ENCODE measurements around the gene RCOR1. TPM values are rescaled to one million over a fixed set of nuclear protein-coding genes. Genes with fewer than 3 reads are reported as not detected.
A peak's percentile ranks its signal among the peaks of the same experiment; 100 is the strongest.

RCOR1 gene
- total RNA-seq, 5 donors from 2014 or later (not counting 1 experiment from before 2014, with no cell fraction given) = 17.7 to 25.0 (median 18.7) TPM

GRCh38 chr14:102776761-102777710 is 184.6 kb downstream of the RCOR1 start, which contains the start of gene TRAF3:
Gene TRAF3 (plus strand): TSS chr14:102777449. CDS start chr14:102870202, 92,753 bp downstream.
- WGBS (ENCODE audit: insufficient coverage) = 12% methylated on average over 160 of the region's 163 CpGs
- H3K27ac Mint-ChIP-seq = peak within 1 kb of the TSS; percentile 93 to 94
- H3K4me3 ChIP-seq (ENCODE audit: control insufficient read depth in 1 of 2, extremely low read depth in 1 of 2, low read length in 1 of 2) = peak within 1 kb of the TSS; percentile 57 to 91
- H3K9me3 ChIP-seq = no peaks in the 10 kb centered on the region
- H3K4me1 Mint-ChIP-seq = peaks cover 45 to 60% (median 53%) of the 10 kb centered on the region in 3 donors
- H3K4me3 Mint-ChIP-seq = peak within 1 kb of the TSS; percentile 81 to 97 (median 86)
- H3K27me3 ChIP-seq (replicated peaks in 1 of 2; ENCODE audit: control insufficient read depth in 2 of 2, extremely low read depth in 1 of 2, insufficient read depth in 2 of 2, low read length in 1 of 2) = no peaks in the 10 kb centered on the region
- DNase-seq (peak; percentile 62 to 96 (median 87)), ATAC-seq (replicated peaks in 1 of 4) (peak; percentile 79 to 82 (median 80))
- no peaks in the 10 kb centered on the region for H3K9me3 Mint-ChIP-seq
- H3K27me3 Mint-ChIP-seq = no peaks in the 10 kb centered on the region
- POLR2A ChIA-PET = no interaction called here
- H3K36me3 Mint-ChIP-seq = peaks cover 10% of the 10 kb centered on the region
- peak within 1 kb of the TSS; percentile 94 for H3K27ac ChIP-seq (ENCODE audit: low read length)
- CTCF ChIA-PET = no interaction called here
- peaks cover 26 to 58% of the 10 kb centered on the region in 2 experiments for H3K4me1 ChIP-seq (ENCODE audit: control insufficient read depth in 1 of 2, extremely low read depth in 1 of 2, insufficient read depth in 2 of 2, low read length in 2 of 2)
- H3K36me3 ChIP-seq (ENCODE audit: control insufficient read depth in 2 of 2, extremely low read depth in 1 of 2, insufficient read depth in 1 of 2, low read length in 1 of 2) = no peaks in the 10 kb centered on the region

- Histone ChIP-seq H3K4me3 (ENCODE audit: control insufficient read depth in 1 of 2, extremely low read depth in 1 of 2, low read length in 1 of 2) (peak overlapping the region; percentile 57 to 91), H3K4me1 (ENCODE audit: control insufficient read depth in 1 of 2, extremely low read depth in 1 of 2, insufficient read depth in 2 of 2, low read length in 2 of 2) (peaks cover 27 to 62% of the 10 kb centered on the region in 2 experiments), H3K27ac (ENCODE audit: low read length) (peak overlapping the region; percentile 61), H3K9me3 (no peaks in the 10 kb centered on the region), H3K27me3 (replicated peaks in 1 of 2; ENCODE audit: control insufficient read depth in 2 of 2, extremely low read depth in 1 of 2, insufficient read depth in 2 of 2, low read length in 1 of 2) (no peaks in the 10 kb centered on the region), H3K36me3 (ENCODE audit: control insufficient read depth in 2 of 2, extremely low read depth in 1 of 2, insufficient read depth in 1 of 2, low read length in 1 of 2) (no peaks in the 10 kb centered on the region)
- DNase-seq = peak in 5 of 35 experiments; percentile 1 to 28 (median 12)
- H3K27me3 Mint-ChIP-seq = no peaks in the 10 kb centered on the region
- ChIA-PET CTCF (no interaction called here), POLR2A (interaction anchor here in 1 of 2 donors (0.6 kb wide), 1 partner anchor 172 kb away, joined by 3 read pairs; no protein-coding TSS in a partner anchor)
- WGBS (ENCODE audit: insufficient coverage) = under 1% methylated on average over 96 of the region's 98 CpGs
- H3K27ac Mint-ChIP-seq = no peak overlapping the region
- H3K36me3 Mint-ChIP-seq = peaks cover 10% of the 10 kb centered on the region
- no peaks in the 10 kb centered on the region for H3K9me3 Mint-ChIP-seq
- H3K4me3 Mint-ChIP-seq = peak overlapping the region; percentile 76 to 97 (median 86)
- H3K4me1 Mint-ChIP-seq = peaks cover 49 to 66% (median 61%) of the 10 kb centered on the region in 3 donors
- ATAC-seq (replicated peaks in 1 of 4) = peak; percentile 19 to 49 (median 36)
These were observed 185.4 kb downstream of the RCOR1 start for GRCh38 chr14:102777711-102778337.

GRCh38 chr14:102778338-102779083 is 186.1 kb downstream of the RCOR1 start:
- H3K4me1 ChIP-seq (ENCODE audit: control insufficient read depth in 1 of 2, extremely low read depth in 1 of 2, insufficient read depth in 2 of 2, low read length in 2 of 2) = peaks cover 30 to 65% of the 10 kb centered on the region in 2 experiments
- H3K27ac Mint-ChIP-seq = peak overlapping the region; percentile 73 to 76
- no peaks in the 10 kb centered on the region for H3K27me3 ChIP-seq (replicated peaks in 1 of 2; ENCODE audit: control insufficient read depth in 2 of 2, extremely low read depth in 1 of 2, insufficient read depth in 2 of 2, low read length in 1 of 2)
- ChIA-PET CTCF (no interaction called here), POLR2A (interaction anchor here in 1 of 2 donors (0.5 to 0.6 kb wide), 3 partner anchors 20 to 1013 kb away, joined by 3 to 5 read pairs (median 3); no protein-coding TSS in a partner anchor)
- H3K4me3 ChIP-seq (ENCODE audit: control insufficient read depth in 1 of 2, extremely low read depth in 1 of 2, low read length in 1 of 2) = peak overlapping the region; percentile 57 to 91
- peak in 19 of 35 experiments; percentile 2 to 63 (median 17) for DNase-seq
- peaks cover 50 to 69% (median 64%) of the 10 kb centered on the region in 3 donors for H3K4me1 Mint-ChIP-seq
- 3% methylated on average over 21 of the region's 29 CpGs for WGBS (ENCODE audit: insufficient coverage)
- H3K36me3 ChIP-seq (ENCODE audit: control insufficient read depth in 2 of 2, extremely low read depth in 1 of 2, insufficient read depth in 1 of 2, low read length in 1 of 2) = no peaks in the 10 kb centered on the region
- peak overlapping the region; percentile 61 for H3K27ac ChIP-seq (ENCODE audit: low read length)
- no peak for ATAC-seq (replicated peaks in 1 of 4)
- no peaks in the 10 kb centered on the region for H3K27me3 Mint-ChIP-seq
- H3K4me3 Mint-ChIP-seq = peak overlapping the region; percentile 76 to 97 (median 86)
- no peaks in the 10 kb centered on the region for H3K9me3 ChIP-seq
- peaks cover 10% of the 10 kb centered on the region for H3K36me3 Mint-ChIP-seq
- H3K9me3 Mint-ChIP-seq = no peaks in the 10 kb centered on the region

GRCh38 chr14:102779084-102779462 is 186.6 kb downstream of the RCOR1 start:
- no peaks in the 10 kb centered on the region for H3K9me3 ChIP-seq
- Mint-ChIP-seq H3K9me3 (no peaks in the 10 kb centered on the region), H3K4me1 (peaks cover 55 to 74% (median 68%) of the 10 kb centered on the region in 3 donors), H3K27ac (peak overlapping the region; percentile 73 to 76), H3K36me3 (peaks cover 10% of the 10 kb centered on the region), H3K4me3 (peak overlapping the region; percentile 76 to 97 (median 86)), H3K27me3 (no peaks in the 10 kb centered on the region)
- DNase-seq (no peak), ATAC-seq (replicated peaks in 1 of 4) (no peak)
- WGBS (ENCODE audit: insufficient coverage) = 33% methylated on average over 3 of the region's 4 CpGs
- peak overlapping the region; percentile 57 to 91 for H3K4me3 ChIP-seq (ENCODE audit: control insufficient read depth in 1 of 2, extremely low read depth in 1 of 2, low read length in 1 of 2)
- no peak overlapping the region for H3K27ac ChIP-seq (ENCODE audit: low read length)
- no peaks in the 10 kb centered on the region for H3K27me3 ChIP-seq (replicated peaks in 1 of 2; ENCODE audit: control insufficient read depth in 2 of 2, extremely low read depth in 1 of 2, insufficient read depth in 2 of 2, low read length in 1 of 2)
- ChIA-PET POLR2A (interaction anchor here (0.6 to 1.0 kb wide), 2 partner anchors 19 to 21 kb away, joined by 3 to 5 read pairs; no protein-coding TSS in a partner anchor), CTCF (no interaction called here)
- H3K36me3 ChIP-seq (ENCODE audit: control insufficient read depth in 2 of 2, extremely low read depth in 1 of 2, insufficient read depth in 1 of 2, low read length in 1 of 2) = no peaks in the 10 kb centered on the region
- H3K4me1 ChIP-seq (ENCODE audit: control insufficient read depth in 1 of 2, extremely low read depth in 1 of 2, insufficient read depth in 2 of 2, low read length in 2 of 2) = peaks cover 30 to 66% of the 10 kb centered on the region in 2 experiments

GRCh38 chr14:102779574-102780315 is 187.3 kb downstream of the RCOR1 start:
- Histone ChIP-seq H3K27ac (ENCODE audit: low read length) (no peak overlapping the region), H3K4me3 (ENCODE audit: control insufficient read depth in 1 of 2, extremely low read depth in 1 of 2, low read length in 1 of 2) (peak overlapping the region in 1 of 2 donors; percentile 10), H3K36me3 (ENCODE audit: control insufficient read depth in 2 of 2, extremely low read depth in 1 of 2, insufficient read depth in 1 of 2, low read length in 1 of 2) (no peaks in the 10 kb centered on the region), H3K27me3 (replicated peaks in 1 of 2; ENCODE audit: control insufficient read depth in 2 of 2, extremely low read depth in 1 of 2, insufficient read depth in 2 of 2, low read length in 1 of 2) (no peaks in the 10 kb centered on the region), H3K9me3 (no peaks in the 10 kb centered on the region), H3K4me1 (ENCODE audit: control insufficient read depth in 1 of 2, extremely low read depth in 1 of 2, insufficient read depth in 2 of 2, low read length in 2 of 2) (peaks cover 25 to 65% of the 10 kb centered on the region in 2 experiments)
- DNase-seq (no peak), ATAC-seq (replicated peaks in 1 of 4) (no peak)
- Mint-ChIP-seq H3K36me3 (peaks cover 10% of the 10 kb centered on the region), H3K27me3 (no peaks in the 10 kb centered on the region), H3K4me1 (peaks cover 55 to 73% (median 67%) of the 10 kb centered on the region in 3 donors), H3K4me3 (peak overlapping the region; percentile 76 to 97 (median 86)), H3K9me3 (no peaks in the 10 kb centered on the region), H3K27ac (peak overlapping the region; percentile 13 to 40)
- WGBS (ENCODE audit: insufficient coverage) = 79% methylated on average over 7 of the region's 13 CpGs
- POLR2A ChIA-PET = interaction anchor here in 1 of 2 donors (1.0 kb wide), 1 partner anchor 20 kb away, joined by 3 read pairs; no protein-coding TSS in a partner anchor
- CTCF ChIA-PET = interaction anchor here in 1 of 2 donors (1.1 kb wide), 1 partner anchor 85 kb away, joined by 3 read pairs; no protein-coding TSS in a partner anchor

Measured in T-cell (primary cell).